GM13976 (cell line): Measurements from ENCODE around the gene SLC35E1.

ENCODE experiments used
- DNase-seq: peaks from one replicate; pipeline ENCODE4 v3.0.0; 2012; ENCODE audit warnings: low spot score
- in situ Hi-C: fragments of 300-500 bp; cut with MboI; formaldehyde crosslinking; loops from one replicate; pipeline ENCODE4 v1.12.0; 2022; ENCODE audit warnings: low sequenced_read_pairs, mixed read lengths, inconsistent platforms; ENCODE audit not compliant: unreplicated experiment
- TF ChIP-seq, protein P1 (sequence below): IDR thresholded peaks from 2 replicates; pipeline ENCODE4 v1.5.1; 2012; ENCODE audit warnings: borderline replicate concordance, mild to moderate bottlenecking; ENCODE audit not compliant: insufficient read depth; ENCODE audit errors: extremely low read depth, missing control alignments, control extremely low read depth

SLC35E1 gene

DNA sequence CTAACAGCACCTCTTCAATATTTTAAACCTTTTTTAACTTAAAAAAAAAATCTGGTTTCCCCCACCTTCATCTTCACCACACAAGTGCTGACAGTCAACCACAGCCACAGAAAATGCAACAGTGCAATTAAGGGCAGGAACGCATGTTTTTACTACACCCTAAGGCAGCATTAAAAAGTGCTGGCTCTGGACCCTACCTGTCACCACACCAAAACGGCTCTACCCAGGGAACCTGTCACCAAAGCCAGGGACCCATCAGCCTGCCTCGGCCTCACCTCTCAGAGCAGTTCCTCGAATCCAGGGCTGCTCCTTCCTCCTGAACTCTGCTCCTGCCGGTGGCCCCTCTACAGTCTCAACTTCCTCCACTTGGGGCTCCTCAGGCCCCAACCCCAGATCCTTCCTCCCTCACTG, 22.5 kb upstream of the SLC35E1 start:
- in situ Hi-C loops = no loop called here
- no peak for DNase-seq
- TF ChIP-seq, protein P1, sequence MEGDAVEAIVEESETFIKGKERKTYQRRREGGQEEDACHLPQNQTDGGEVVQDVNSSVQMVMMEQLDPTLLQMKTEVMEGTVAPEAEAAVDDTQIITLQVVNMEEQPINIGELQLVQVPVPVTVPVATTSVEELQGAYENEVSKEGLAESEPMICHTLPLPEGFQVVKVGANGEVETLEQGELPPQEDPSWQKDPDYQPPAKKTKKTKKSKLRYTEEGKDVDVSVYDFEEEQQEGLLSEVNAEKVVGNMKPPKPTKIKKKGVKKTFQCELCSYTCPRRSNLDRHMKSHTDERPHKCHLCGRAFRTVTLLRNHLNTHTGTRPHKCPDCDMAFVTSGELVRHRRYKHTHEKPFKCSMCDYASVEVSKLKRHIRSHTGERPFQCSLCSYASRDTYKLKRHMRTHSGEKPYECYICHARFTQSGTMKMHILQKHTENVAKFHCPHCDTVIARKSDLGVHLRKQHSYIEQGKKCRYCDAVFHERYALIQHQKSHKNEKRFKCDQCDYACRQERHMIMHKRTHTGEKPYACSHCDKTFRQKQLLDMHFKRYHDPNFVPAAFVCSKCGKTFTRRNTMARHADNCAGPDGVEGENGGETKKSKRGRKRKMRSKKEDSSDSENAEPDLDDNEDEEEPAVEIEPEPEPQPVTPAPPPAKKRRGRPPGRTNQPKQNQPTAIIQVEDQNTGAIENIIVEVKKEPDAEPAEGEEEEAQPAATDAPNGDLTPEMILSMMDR = no peak

DNA sequence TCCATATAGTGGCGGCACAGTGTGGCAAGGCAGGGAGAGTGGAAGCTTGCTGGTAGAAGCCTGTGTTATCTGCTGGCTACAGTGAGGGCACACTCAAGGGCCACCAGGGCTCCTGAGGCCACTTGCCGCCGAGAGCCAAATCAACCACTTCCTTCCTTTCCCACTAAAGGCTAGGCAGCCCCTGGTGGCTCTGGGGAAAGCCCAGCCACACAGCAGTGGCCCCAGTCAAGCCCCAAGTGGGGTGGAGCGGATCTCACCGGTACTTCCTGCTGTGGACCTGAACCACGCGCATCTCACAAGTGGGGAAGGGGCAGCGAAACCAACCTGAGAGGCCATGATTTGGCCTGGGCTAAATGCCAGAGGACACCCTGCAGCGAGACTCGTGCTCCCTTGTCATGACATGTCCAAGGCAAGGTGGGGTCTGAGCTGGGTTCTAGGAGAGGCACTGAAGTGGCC, 21.9 kb upstream of the SLC35E1 start:
- TF ChIP-seq, protein P1 = no peak
- DNase-seq = peak; percentile 61
- in situ Hi-C loops = no loop called here

DNA sequence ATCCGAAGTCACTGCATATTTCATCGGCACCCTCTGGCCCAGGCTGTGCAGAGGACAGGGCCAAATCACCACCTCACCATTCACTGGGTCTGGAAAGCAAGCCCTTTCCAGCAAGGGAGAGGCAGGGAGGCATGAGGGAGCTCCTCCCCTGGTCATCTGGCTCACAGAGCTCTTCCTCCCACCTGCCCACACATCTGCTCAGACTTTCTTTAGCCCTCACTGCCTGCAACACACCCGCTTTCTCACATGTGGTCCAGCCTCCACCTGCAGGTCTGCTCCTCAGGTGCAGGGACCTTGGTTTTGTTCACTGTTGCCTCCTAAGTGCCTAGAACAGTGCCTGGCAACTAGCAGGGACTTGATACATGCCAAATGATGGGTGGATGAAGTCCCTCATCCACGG, 21.0 kb upstream of the SLC35E1 start:
- DNase-seq = peak; percentile 58
- TF ChIP-seq, protein P1 = no peak
- in situ Hi-C loops = no loop called here

DNA sequence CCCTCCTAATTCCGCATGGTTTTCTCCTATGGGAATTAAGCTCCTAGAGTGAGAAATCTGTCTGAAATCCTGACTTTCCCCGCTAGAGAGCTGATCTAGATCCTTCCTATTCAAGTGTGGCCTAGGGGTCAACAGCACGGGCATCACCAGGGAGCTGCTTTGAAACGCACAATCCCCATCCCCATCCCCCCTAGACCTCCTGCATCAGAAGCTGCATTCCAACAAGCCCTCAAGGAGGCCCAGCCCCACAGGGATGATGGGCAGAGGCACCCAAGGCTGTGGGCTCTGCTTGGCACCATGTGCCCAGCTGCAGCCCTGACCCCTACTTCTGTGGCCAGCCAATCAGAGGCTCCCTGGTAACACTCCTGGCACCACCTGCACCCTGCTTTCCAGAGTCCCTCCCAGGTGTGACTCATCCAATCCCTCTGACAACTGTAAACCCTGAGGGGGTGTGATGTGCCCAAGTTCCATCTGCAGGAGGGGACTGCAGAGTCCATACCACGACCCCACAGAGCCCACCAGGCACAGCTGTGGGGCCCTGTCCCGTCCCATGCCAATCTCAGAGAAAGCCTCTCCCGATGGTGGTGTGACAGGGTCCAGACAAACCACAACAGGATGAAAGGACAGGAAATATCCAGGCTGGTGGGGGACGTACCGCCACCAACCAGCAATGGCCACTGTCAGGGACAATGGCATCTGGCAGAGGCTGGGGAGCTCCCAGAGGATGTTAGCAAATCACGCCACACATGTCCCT, 19.8 kb upstream of the SLC35E1 start:
- DNase-seq = no peak
- in situ Hi-C loops = no loop called here
- TF ChIP-seq, protein P1 = no peak

DNA sequence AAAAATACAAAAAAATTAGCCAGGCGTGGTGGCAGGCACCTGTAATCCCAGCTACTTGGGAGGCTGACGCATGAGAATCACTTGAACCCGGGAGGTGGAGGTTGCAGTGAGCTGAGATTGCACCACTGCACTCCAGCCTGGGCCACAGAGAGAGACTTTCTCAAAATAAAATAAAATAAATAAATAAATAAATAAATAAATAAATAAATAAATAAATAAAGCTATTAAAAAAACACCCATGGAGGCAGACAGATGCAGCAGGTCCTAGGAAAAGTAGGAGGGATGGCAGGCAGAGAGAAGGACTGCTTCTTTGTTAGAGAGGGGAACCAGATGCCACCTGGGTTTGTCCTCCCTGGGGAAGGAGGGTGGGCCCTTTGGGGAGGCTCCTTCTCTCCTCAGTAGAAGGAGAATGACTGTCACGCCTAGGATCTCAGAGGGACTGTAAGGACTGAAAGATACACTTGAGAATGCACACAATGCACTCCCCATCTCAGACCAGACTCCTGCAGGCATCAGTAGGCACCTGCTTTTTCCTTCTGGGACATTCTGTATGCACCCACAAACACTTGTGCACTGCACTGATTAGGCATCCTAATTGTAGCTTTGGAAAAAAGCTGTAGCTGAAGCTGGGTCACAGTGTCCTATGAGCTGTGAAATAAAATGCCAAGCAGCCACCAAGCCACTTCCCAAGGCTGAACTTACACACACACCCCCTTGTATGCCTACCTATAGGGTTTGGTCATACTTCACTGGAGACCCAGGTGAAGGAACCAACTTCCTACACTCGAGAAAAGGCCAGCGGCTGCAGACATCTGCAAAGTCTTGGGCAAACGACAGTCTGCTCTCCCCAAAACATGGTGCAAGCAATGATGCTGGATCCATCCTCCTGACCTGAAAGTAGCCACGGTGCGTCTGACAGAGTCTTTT, 18.9 kb upstream of the SLC35E1 start:
- TF ChIP-seq, protein P1 = no peak
- DNase-seq = no peak
- in situ Hi-C loops = no loop called here

DNA sequence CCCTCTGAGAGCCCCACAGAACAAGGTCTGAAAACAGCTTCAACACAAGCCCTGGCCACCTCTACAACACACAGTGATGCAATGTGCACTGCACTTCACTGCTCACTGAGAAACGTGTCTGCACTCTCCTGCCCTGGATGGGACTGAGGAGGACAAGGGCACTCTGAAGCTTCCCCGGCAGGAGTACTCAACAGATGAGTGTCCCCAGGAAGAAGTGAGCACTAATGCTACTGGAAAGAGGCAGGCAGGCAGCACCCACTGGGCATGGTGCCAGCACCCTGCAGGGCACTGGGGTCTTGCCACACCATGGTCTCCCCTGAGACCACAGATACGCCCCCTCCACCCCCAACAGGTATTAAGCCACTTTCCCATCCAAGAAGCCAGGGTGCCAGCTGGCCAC, 17.7 kb upstream of the SLC35E1 start:
- DNase-seq = no peak
- in situ Hi-C loops = no loop called here
- TF ChIP-seq, protein P1 = no peak
